Kasumi-1 (cell line): ENCODE measurements around the gene EGFLAM.
"Not testable (repeated sequence)": the region's sequence is repeated elsewhere in the genome, so short reads cannot be mapped to it uniquely, and the experiment has no call there.

ENCODE experiments used
- DNase-seq, 2 experiments: peaks; one replicate each; lab custom pipeline; 2025; lab: John Stamatoyannopoulos, UW

Gene EGFLAM

DNA sequence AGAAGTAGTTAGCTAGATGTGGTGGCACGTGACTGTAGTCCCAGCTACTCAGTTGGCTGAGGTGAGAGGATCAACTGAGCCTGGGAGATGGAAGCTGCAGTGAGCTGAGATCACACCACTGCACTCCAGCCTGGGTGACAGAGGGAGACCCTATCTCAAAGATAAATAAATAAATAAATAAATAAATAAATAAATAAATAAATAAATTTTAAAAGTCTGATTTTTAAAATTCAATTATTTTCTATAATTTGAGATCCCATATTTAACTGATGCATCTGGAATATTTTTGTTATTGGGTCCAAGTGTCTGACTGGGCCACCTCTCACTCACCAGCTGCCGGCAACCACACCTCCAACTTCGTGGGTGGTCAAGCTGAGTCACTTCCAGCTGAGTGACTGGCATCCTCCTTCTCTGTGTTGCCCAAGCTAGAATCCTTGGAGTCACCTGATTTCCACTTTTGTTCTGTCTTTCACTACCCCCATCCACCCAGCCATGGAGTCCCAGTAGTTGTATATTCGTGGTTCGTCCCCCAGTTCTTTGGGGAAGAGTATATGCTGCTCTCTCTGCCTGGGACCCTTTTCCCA, 70.9 kb downstream of the EGFLAM start:
- no peak for DNase-seq

DNA sequence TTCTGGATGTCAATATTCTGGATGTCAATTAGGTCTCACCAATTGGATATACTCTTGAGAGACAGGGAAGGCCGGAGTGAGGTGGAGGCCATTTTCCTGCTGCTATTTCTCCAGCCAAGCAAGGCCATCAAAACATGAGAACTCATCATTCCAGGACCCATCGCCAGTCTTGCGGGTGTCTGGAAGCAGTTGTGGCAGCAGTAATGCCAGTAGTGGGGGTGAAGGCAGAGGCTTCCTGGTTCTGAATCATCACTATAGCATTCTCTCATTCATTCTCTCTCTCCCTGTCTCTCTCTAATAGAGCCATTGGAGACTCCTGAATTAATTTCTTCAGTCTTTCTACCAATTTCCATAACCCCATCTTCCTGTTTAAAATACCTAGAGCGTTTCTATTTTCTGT, 71.8 kb downstream of the EGFLAM start:
- no peak for DNase-seq

DNA sequence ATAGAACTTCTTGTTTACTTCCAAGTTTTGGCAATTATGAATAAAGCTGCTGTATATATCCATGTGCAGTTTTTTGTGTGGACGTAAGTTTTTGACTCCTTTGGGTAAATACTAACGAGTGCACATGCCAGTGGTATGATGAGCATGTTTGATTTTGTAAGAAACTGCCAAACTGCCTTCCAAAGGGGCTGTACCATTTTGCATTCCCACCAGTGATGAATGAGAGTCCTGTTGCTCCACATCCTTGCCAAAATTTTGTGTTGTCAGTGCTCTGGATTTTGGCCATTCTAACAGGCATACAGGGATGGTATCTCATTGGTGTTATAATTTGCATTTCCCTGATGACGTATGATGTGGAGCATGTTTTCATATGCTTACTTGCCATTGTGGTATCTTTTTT, 73.5 kb downstream of the EGFLAM start:
- no peak for DNase-seq

DNA sequence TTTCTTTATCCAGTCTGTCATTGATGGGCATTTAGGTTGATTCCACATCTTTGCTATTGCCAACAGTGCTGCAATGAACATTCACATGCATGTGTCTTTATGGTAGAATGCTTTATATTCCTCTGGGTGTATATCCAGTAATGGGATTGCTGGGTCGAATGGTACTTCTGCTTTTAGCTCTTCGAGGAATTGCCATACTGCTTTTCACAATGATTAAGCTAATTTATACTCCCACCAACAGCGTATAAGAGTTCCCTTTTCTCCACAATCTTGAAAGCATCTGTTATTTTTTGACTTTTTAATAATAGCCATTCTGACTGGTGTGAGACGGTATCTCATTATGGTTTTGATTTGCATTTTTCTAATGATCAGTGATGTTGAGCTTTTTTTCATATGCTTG, 74.8 kb downstream of the EGFLAM start:
- DNase-seq = not testable (repeated sequence)

DNA sequence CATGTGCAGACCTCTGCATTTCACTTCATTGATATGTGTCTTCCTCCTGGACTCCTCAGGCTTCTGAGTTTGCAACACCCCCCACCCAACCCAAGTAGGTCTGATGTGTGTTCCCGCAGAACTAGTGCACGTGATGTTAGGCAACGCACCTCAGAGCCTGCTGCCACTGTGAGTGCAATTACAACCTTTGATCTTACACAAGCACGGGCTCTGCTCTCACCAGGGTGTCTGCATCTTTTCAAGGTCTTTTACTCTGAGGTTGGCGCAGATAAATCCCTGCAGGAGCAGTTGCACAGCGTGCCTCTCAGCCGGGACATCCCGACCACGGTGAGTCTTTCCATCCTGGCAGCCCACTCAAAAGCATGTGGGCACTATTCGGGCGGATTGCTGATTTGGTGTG, 80.1 kb downstream of the EGFLAM start:
- DNase-seq = no peak

DNA sequence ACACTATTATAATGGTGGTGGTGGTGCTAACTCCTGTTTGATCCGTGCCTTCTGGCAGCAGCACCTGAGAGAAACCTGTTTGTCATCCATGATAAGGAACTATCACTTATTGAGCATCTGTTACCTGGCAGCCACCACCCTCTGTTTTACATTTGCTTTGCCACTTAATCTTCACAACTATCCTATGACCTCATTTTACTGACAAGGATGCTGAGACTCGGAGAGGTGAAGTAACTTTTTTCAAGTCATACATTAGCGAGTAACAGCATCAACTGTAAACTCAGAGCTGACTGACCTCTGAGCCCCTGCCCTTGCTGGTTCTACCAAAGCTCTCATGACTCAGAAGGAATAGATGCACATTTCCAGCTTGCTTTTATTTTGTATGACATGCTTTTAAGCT, 81.1 kb downstream of the EGFLAM start:
- no peak for DNase-seq

DNA sequence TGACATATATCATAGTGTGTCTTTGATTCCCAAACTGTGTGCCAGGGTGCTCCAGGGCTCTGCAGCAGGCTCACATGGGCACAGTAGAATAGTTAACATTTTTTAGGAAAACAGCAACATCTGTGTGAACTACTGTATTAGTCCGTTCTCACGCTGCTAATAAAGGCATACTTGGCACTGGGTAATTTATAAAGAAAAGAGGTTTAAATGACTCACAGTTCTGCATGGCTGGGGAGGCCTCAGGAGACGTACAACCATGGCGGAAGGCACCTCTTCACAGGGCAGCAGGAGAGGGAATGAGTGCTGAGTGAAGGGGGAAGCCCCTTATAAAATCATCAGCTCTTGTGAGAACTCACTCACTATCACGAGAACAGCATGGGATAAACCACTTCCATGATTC, 82.7 kb downstream of the EGFLAM start:
- no peak for DNase-seq

DNA sequence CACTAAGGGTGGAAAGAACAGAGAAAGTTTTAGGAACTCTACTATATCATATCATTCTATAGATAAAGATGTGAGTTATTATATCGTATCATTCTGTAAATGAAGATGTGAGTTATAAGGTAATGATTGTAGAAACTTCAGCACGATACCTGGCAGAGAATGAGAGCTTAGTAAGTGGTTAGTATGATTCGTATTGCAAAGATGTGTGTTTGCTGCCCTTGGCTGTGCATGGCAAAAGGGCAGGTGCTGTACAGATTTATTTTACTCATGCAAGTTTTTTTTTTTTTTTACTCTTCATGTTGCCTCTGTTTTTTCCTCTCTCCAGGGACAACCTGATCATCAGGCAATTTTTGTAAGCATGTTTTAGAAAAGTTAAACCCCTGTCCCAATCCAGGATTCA, 83.3 kb downstream of the EGFLAM start:
- no peak for DNase-seq

DNA sequence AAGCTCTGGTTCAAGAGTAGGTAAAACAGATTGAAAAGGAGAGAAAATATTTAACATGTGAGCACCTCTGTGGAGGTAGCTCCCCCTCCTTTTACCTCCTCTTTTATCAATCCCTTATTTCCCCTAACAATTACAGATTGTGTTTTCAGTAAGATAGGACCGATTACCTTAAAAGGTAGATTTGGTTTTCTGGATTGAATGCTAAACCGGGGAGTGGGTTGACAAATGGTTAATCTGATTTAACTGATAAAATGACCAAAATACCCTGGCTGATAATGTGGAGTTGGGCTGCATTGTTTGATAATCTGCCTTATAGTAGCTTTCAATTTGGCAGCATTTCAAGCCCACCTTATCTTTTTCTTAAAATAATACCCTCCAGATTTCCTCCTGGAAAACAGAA, 83.9 kb downstream of the EGFLAM start:
- DNase-seq = no peak

DNA sequence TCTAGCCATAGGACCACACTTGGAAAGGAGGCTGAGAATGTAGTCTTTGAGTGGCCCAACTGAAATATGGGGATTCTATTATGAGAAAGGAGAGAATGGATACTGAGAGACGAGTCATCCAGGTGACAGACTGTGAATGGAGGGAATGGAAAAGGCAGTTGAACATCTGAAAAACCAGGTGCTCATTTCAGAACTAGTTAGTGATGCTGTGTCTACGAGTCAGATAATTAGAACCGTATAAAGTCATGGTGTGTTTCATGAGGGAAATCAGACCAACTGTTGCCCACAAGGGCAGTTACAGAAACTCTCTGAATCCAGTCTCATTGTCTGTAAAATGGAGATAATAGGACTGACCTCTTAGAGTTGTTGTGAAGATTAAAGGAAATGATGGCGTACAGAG, 86.5 kb downstream of the EGFLAM start:
- DNase-seq = no peak

DNA sequence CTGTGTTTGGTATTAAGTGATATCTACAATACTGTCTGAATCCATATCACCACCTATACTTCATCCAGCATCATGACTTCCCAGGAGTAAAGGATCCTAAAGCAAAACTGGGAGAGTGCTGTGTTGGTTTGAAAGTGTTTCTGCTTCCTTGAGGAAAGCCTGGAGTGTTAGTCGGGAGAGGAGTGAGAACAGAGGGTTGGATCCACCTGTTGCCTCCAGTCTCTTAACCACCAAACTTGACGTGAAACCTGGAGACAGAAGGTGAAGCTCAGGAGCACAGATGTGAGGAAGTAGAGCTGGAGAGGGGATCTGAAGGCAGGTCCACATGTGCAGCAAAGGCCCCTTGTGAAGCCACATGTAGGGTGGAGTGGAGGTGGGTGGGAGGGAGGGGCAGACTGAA, 88.2 kb downstream of the EGFLAM start:
- DNase-seq = no peak

DNA sequence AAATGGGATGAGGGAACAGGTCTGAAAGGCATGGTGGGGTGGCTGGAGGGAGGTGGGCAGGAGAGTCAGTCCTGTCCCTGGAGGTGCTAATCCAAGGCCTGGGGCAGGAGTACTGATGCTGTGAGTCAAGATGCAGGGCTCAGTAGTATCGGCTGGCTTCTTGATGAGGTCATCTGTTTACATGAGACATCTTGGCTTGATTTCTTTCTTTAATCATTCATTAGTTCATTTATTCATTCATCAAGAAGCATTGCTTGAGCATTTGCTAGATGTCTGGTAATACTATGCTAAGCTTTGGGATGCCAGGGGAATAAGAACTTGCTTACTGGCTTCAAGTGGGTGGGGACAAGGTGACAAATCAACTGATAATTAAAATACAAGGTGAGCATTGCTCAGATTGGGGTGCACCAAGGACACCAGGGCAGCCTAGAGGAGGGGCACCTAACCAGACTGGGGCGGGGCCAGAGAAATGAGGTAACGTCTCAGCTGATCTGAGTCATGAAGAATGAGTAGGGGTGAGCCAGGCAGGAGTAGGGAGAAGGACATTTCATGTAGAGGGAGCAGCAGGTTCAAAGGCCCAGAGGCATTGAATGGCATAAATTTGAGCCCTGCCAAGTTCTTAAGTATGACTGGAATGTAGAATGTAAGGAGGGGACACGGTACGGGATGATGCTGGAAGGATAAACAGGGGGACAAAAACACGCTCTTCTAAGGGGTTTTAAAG, 88.8 kb downstream of the EGFLAM start:
- no peak for DNase-seq

DNA sequence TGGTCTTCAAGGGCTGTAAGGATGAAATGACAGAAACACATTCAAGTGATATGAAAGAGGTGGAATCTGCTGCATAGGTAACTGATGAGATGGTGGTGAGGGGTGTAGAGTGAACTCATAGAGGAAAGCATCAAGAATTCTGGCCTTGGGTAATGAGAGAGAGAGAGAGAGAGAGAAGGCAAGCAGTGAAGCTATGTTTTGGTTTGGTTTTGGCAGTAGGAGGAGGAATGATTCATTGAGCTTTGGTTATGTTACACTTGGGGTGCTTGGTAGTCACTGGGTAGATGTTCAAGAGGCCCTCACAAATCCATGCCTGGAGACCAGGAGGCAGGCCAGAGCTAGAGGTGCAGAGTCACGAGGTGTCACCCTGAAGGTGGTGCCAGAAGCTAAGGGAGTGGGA, 89.5 kb downstream of the EGFLAM start:
- DNase-seq = no peak

DNA sequence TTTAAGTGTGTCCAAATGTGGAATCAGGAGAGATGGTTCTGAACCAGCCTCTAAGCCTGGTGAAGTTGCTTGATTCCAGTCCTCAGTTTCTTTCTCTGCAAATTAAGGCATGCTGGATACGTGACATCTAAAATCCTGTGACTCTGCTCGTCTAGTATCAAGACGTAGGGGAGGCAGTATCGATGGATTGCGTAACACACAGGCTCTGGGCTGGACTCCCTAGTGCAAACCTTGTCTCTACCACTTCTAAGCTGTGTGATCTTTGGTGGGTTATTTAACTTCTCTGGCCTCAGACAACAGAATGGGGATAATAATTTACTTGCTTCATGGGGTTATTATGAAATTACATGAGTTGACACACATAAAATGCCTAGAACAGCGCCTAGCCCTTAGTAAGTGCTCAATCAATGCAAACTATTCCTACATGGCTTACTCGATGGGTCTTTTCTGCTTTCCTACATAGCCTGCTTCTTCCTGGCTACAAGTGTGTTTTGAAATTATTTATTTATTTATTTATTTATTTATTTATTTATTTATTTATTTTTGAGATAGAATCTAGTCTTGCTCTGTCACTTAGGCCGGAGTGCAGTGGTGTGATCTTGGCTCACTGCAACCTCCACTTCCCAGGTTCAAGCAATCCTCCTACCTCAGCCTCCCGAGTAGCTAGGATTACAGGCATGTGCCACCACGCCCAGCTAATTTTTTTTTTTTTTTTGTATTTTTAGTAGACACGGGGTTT, 102.1 kb downstream of the EGFLAM start:
- no peak for DNase-seq

DNA sequence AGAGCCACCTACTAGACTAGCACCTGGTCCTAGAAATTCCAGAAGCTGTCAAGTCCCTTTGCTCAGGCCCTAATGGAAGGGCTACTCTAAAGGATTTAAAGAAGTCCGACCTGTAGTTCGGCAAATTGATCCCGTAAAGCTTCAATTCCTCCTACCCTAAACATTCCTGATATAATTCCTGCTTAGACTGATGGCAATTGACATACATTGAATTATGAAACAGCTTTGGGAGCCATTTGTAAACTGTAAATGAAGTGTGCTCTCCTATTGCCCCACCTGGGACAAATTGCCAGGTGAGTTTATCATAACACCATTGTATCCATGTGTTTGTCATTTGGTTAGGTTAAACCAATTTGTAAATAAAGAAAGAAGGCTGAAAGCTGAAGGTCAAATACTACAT, 104.4 kb downstream of the EGFLAM start:
- no peak for DNase-seq

DNA sequence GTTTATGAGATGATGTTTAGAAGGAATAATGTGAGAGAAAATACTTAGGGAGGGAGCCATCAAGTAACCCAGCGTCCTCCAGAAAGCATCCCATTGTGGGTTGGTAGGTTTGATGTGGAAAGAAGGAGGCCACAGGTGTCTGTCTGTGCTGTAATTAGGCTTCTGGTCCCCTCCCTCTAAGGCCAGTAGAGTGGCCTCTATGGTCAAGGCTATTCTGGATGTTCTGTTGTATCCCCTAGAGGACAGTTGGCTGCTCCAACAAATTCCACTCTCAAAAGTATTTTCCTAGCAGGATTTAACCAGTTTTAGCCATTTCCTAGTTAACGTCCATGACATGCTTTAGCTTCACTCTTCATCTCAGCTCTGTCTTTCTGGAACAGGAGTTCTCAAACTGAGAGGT, 106.5 kb downstream of the EGFLAM start:
- no peak for DNase-seq

DNA sequence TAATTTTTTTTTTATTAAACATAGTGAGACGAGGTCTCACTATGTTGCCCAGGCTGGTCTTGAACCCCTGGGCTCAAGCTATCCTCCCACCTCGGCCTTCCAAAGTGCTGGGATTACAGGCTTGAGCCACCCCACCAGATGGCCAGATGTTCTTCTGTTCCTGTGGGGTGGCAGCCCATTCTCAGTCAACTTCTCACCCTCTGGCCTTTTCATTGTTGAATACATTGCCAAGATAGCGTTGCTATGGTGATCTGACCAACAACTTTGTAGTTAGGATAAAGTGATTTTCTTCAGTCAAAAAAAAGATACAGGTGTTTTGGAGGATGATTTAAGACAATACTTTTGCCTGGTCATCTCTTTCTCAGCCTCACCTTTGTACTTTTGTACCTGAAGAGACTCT, 109.1 kb downstream of the EGFLAM start:
- DNase-seq = no peak

DNA sequence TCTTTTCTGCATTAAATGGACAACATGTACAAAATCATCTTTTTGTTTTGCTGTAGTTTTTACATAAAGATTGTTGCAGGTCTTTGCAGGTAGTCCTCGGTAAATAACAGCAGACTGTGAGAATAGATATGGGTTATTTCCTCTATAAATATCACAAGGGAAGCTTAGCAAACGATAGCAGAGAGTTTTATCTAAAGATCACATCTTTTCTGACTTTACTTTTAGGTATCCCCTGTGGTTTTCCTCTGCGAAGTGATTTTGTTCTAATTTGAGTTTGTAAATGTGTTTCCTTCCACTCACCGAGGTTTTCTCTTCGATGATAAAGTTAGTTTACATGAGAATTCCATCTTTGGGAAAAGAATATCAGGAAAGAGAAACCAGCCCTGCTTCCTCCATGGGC, 109.6 kb downstream of the EGFLAM start:
- DNase-seq = no peak

DNA sequence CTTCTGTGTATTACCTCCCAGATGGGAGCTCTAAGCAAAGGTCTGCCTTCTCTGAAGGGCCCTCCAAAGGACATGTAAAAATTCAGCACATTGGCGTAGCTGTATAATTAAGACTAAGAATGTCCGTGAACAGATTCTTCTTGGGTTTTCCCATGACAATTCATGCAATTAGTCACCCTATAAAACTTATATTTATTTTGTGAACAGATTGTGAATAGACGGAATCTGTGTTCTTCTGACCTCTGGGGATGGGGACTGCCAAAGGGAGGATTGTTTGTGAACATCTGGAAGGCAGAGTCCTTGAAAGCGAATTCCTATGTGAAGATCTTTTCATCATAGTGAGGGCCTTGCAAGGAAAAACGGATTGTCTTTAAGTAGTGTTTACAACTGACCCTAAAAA, 111.3 kb downstream of the EGFLAM start:
- no peak for DNase-seq

DNA sequence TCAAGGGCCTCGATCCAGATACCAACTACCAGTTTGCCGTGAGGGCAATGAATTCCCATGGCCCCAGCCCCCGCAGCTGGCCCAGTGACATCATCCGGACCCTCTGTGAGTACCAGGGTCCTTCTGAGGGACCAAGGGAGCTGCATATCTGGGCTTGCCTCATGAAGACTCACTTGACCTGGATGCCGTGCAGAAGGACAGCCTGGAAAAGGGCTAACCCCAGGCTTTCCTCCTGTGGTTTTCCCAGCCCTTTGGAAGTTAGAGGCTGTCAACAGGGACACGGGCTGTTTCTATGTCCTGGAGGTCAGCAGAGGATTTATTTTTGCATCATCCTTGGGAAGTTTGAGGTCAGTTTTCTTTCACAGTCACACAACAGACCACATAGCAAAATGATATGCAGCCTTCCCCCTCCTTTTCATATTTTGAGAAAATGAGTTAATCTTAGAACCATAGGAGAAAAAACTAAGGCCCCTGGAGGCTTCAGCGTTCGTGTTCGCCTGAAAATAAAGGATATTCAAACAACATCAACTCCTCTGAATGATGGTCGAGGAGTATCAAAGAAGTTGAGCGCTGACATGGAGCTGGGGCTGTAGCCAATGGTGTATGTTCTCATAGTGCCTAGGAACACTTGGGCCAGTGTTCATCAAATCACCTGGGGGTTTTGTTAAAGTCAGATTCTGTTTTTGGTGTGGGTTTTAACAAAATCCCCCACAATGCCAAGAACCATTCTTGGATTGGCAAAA, 112.2 kb downstream of the EGFLAM start:
- DNase-seq = no peak

DNA sequence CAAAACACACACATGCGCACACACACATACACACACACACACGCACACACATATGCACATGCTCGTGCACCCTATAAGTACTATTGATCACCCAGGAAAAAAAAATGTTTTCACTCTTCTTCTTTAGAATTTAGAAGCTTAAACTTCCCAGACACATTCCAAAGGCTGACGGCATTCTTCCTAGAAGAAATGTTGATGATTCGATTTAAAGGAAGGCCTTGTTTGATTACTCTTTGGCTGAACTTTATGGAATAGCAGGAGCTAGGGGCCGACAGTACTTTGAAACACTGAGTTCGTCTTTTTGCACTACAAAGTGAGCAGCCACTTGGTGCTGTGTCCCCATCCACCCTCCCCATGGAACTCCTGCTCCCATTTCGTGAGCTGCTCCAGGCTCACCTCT, 113.2 kb downstream of the EGFLAM start:
- no peak for DNase-seq

DNA sequence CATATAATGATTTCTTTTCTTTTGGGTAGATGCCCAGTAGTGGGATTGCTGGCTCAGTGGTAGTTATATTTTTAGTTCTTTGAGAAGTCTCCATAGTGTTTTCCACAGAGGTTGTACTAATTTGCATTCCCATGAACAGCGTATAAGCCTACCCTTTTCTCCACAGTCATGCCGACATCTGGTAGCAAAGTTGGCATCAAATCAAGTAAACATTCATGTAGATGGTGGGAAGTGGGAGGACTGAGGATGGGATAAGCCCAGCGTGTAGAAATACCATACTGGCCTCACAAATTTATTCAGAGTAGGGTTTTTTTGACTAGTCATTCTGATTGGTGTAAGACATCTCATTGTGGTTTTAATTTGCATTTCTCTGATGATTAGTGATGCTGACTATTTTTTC, 115.4 kb downstream of the EGFLAM start:
- no peak for DNase-seq

DNA sequence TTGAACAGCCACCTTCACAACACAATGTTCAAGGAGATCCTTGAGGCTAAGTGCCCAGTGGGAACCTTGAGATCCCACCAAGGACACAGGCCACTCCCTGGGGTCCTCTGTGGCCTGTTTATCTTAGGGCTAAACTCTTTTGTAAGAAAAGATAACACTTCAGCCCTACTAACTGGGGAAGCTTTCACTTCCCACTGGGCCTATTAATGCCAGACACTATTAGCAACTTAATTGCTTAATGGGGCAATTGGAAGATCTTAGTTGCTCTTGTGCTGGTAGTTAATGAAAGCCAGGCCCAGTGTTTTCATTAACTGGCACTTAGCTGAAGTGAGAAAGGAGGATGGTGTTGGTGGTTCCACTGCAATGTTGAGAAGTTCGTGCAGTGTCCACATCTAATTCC, 117.1 kb downstream of the EGFLAM start:
- no peak for DNase-seq
